Measurements from ENCODE around the gene GUCY2D.
"Not testable (repeated sequence)": the region's sequence is repeated elsewhere in the genome, so short reads cannot be mapped to it uniquely, and the experiment has no call there.

Gene GUCY2D

GRCh38 chr17:8001976-8002720 lies at the start of gene GUCY2D:
Gene GUCY2D (plus strand): TSS chr17:8002615. CDS start chr17:8003048, 433 bp downstream.
- DNase-seq (ENCODE audit: low read depth) = no peak

- not testable (repeated sequence) for DNase-seq (ENCODE audit: low read depth)
Measured at GRCh38 chr17:7953266-7953665, 49.1 kb upstream of the GUCY2D start.

GRCh38 chr17:7955414-7956227 lies 46.8 kb upstream of the GUCY2D start:
- DNase-seq (ENCODE audit: low read depth) = no peak

GRCh38 chr17:7956228-7956965 lies 46.0 kb upstream of the GUCY2D start:
- no peak for DNase-seq (ENCODE audit: low read depth)

GRCh38 chr17:7959503-7960253 lies 42.7 kb upstream of the GUCY2D start:
- no peak for DNase-seq (ENCODE audit: low read depth)

GRCh38 chr17:7961421-7961820 lies 41.0 kb upstream of the GUCY2D start:
- no peak for DNase-seq (ENCODE audit: low read depth)

GRCh38 chr17:7967751-7968150 lies 34.7 kb upstream of the GUCY2D start:
- no peak for DNase-seq (ENCODE audit: low read depth)

- no peak for DNase-seq (ENCODE audit: low read depth)
Measured at GRCh38 chr17:7969433-7969832, 33.0 kb upstream of the GUCY2D start.

- DNase-seq (ENCODE audit: low read depth) = no peak
Measured at GRCh38 chr17:7971651-7972050, 30.8 kb upstream of the GUCY2D start.

- DNase-seq (ENCODE audit: low read depth) = no peak
Measured at GRCh38 chr17:7972131-7972785, 30.2 kb upstream of the GUCY2D start.

- DNase-seq (ENCODE audit: low read depth) = no peak
Measured at GRCh38 chr17:7974638-7975131, 27.7 kb upstream of the GUCY2D start.

GRCh38 chr17:7977039-7977438 lies 25.4 kb upstream of the GUCY2D start:
- no peak for DNase-seq (ENCODE audit: low read depth)

- no peak for DNase-seq (ENCODE audit: low read depth)
Measured at GRCh38 chr17:7977805-7978204, 24.6 kb upstream of the GUCY2D start.

- no peak for DNase-seq (ENCODE audit: low read depth)
Measured at GRCh38 chr17:7982173-7982572, 20.2 kb upstream of the GUCY2D start.

- DNase-seq (ENCODE audit: low read depth) = no peak
Measured at GRCh38 chr17:7982666-7983065, 19.7 kb upstream of the GUCY2D start.

- DNase-seq (ENCODE audit: low read depth) = no peak
Measured at GRCh38 chr17:7984904-7985303, 17.5 kb upstream of the GUCY2D start.

GRCh38 chr17:7987112-7987893 lies 15.1 kb upstream of the GUCY2D start:
- DNase-seq (ENCODE audit: low read depth) = no peak

- DNase-seq (ENCODE audit: low read depth) = no peak
Measured at GRCh38 chr17:7988750-7989178, 13.7 kb upstream of the GUCY2D start.

GRCh38 chr17:7989781-7990655 lies 12.4 kb upstream of the GUCY2D start:
- peak; percentile 94 for DNase-seq (ENCODE audit: low read depth)
